Peyer's patch (tissue), 4 donors: ENCODE measurements around the gene GASK1A. TPM values are rescaled to one million over a fixed set of nuclear protein-coding genes. Genes with fewer than 3 reads are reported as not detected.
"Not testable (repeated sequence)": the region's sequence is repeated elsewhere in the genome, so short reads cannot be mapped to it uniquely, and the experiment has no call there.

Experiments used
- DNase-seq, 3 donors: peaks; one replicate each; pipeline ENCODE4 v3.0.0-alpha.2; 2017 to 2019
- H3K27ac ChIP-seq, 4 donors: fragments of 200-600 bp; sonication (generic); one replicate each; pipeline ENCODE4 v1.5.1; 2016 to 2019
- H3K27me3 ChIP-seq, 2 donors: fragments of 200-600 bp; sonication (generic); one replicate each; pipeline ENCODE4 v1.5.1; 2019
- H3K36me3 ChIP-seq, 3 donors: fragments of 200-600 bp; sonication (generic); one replicate each; pipeline ENCODE4 v1.5.1; 2016 to 2019
- H3K4me1 ChIP-seq, 4 donors: fragments of 200-600 bp; sonication (generic); one replicate each; pipeline ENCODE4 v1.5.1; 2016 to 2019
- H3K4me3 ChIP-seq, 4 donors: fragments of 200-600 bp; sonication (generic); 1 replicate in 3 of 4; 2 replicates in 1 of 4; pipeline ENCODE4 v1.5.1; 2016 to 2019; ENCODE audit warnings: mild to moderate bottlenecking in 1 of 4
- H3K9me3 ChIP-seq, 4 donors: fragments of 200-600 bp; sonication (generic); one replicate each; pipeline ENCODE4 v1.5.1; 2016 to 2019; ENCODE audit warnings: mild to moderate bottlenecking in 1 of 4
- POLR2A ChIP-seq, 2 donors: fragments of 450-650 bp; IDR thresholded peaks; one replicate each; pipeline ENCODE4 v1.5.1; 2017; ENCODE audit warnings: antibody characterized with exemption in 2 of 2, mild to moderate bottlenecking in 2 of 2, moderate library complexity in 2 of 2
- total RNA-seq, 4 donors: library from RNA; depleted of rRNA; stranded (reverse); fragments of >200 nt; gene quantifications; one replicate each; pipeline ENCODE4 v1.1.0, GENCODE V29; 2016
- TF ChIP-seq, protein P1 (sequence below), 6 experiments: fragments of 450-650 bp in 4 of 6; fragments of 200-600 bp in 2 of 6; sonication (generic) in 1 of 6; IDR thresholded peaks; one replicate each; pipeline ENCODE4 v1.5.1; 2017 to 2019; ENCODE audit warnings: antibody characterized with exemption in 6 of 6, mild to moderate bottlenecking in 3 of 6, moderate library complexity in 1 of 6

The GASK1A gene
- total RNA-seq, 4 donors from 2014 or later: 1.8 to 9.1 (median 6.3) TPM

- Histone ChIP-seq H3K36me3 (no peaks in the 10 kb centered on the region), H3K27ac (no peak overlapping the region), H3K9me3 (no peaks in the 10 kb centered on the region), H3K4me3 (no peak overlapping the region), H3K27me3 (no peaks in the 10 kb centered on the region), H3K4me1 (no peaks in the 10 kb centered on the region)
- TF ChIP-seq, protein P1, sequence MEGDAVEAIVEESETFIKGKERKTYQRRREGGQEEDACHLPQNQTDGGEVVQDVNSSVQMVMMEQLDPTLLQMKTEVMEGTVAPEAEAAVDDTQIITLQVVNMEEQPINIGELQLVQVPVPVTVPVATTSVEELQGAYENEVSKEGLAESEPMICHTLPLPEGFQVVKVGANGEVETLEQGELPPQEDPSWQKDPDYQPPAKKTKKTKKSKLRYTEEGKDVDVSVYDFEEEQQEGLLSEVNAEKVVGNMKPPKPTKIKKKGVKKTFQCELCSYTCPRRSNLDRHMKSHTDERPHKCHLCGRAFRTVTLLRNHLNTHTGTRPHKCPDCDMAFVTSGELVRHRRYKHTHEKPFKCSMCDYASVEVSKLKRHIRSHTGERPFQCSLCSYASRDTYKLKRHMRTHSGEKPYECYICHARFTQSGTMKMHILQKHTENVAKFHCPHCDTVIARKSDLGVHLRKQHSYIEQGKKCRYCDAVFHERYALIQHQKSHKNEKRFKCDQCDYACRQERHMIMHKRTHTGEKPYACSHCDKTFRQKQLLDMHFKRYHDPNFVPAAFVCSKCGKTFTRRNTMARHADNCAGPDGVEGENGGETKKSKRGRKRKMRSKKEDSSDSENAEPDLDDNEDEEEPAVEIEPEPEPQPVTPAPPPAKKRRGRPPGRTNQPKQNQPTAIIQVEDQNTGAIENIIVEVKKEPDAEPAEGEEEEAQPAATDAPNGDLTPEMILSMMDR (IDR thresholded peaks at IDR 0.05): no peak
- no peak for TF ChIP-seq POLR2A (IDR thresholded peaks at IDR 0.05)
- no peak for DNase-seq
Observed at GRCh38 chr3:43063114-43063513, 84.0 kb downstream of the GASK1A start.

DNA sequence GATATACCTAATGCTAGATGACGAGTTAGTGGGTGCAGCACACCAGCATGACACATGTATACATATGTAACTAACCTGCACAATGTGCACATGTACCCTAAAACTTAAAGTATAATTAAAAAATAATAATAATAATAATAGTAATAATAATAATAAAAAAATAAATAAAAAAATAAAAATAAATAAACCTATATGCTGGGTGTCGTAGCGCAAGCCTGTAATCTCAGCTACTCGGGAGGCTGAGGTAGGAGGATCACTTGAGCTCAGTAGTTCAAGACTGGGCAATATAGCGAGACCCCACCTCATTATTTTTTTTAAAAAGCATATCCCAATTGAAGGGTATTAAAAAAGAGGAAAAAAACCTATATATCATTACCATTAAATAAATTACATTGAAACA lies 91.6 kb downstream of the GASK1A start:
- not testable (repeated sequence) for DNase-seq, H3K9me3 ChIP-seq

GRCh38 chr3:43071313-43071893 lies 92.3 kb downstream of the GASK1A start:
- Histone ChIP-seq H3K4me1 (no peaks in the 10 kb centered on the region), H3K27me3 (no peaks in the 10 kb centered on the region), H3K36me3 (no peaks in the 10 kb centered on the region), H3K9me3 (no peaks in the 10 kb centered on the region), H3K27ac (no peak overlapping the region), H3K4me3 (no peak overlapping the region)
- TF ChIP-seq POLR2A (IDR thresholded peaks at IDR 0.05): no peak
- TF ChIP-seq, protein P1 (IDR thresholded peaks at IDR 0.05): peak in 3 of 6 experiments; percentile 9 to 22 (median 20)
- DNase-seq: no peak

More for the DNA sequence above, 91.6 kb downstream of the GASK1A start:
- not testable (repeated sequence) for H3K36me3 ChIP-seq, H3K27me3 ChIP-seq, H3K27ac ChIP-seq, H3K4me1 ChIP-seq, H3K4me3 ChIP-seq

- Histone ChIP-seq H3K4me1 (no peaks in the 10 kb centered on the region), H3K27me3 (no peaks in the 10 kb centered on the region), H3K4me3 (no peak overlapping the region), H3K36me3 (no peaks in the 10 kb centered on the region), H3K27ac (no peak overlapping the region), H3K9me3 (no peaks in the 10 kb centered on the region)
- TF ChIP-seq POLR2A (IDR thresholded peaks at IDR 0.05): no peak
- TF ChIP-seq, protein P1 (IDR thresholded peaks at IDR 0.05): no peak
- no peak for DNase-seq
Observed at GRCh38 chr3:43072361-43072760, 93.2 kb downstream of the GASK1A start.

DNA sequence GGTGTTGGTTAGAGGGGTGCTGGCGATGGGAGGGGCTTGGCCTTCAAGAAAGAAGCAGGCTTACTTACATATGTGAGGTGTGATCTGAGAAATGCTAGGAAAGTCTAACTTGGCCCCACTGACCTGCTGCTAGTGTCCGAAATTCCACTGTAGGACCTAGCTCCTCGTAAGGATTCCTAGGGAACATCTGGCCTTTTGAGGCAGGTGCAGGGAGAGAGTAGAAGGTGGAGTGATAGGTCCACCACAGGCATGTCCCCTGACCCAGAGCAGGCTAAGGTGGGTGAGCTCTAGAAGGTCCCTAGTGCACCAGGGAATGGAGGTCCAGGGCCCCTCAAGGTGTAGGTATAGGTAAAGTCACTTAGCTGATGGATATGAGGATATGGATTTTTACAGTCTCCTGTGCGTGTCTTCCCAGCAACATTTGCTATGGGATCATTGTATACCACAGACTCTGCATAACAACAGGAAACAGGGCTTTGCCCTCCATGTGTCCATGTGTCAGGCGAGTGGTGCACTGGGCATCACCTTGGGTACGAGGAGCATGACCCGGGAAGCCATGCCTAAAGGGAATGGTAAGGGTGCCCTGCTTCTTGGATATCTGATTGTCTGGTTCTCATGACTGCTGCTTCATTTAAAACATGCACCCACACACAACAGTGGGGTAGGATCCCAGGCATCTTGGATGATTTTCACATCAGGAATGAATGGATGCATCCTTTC lies 94.2 kb downstream of the GASK1A start:
- Histone ChIP-seq H3K4me3 (no peak overlapping the region), H3K36me3 (no peaks in the 10 kb centered on the region), H3K27me3 (no peaks in the 10 kb centered on the region), H3K27ac (no peak overlapping the region), H3K9me3 (no peaks in the 10 kb centered on the region), H3K4me1 (no peaks in the 10 kb centered on the region)
- DNase-seq: no peak
- TF ChIP-seq, protein P1 (IDR thresholded peaks at IDR 0.05): no peak
- TF ChIP-seq POLR2A (IDR thresholded peaks at IDR 0.05): no peak

GRCh38 chr3:43073836-43074220 lies 94.7 kb downstream of the GASK1A start:
- H3K4me3 ChIP-seq: no peak overlapping the region
- no peaks in the 10 kb centered on the region for H3K4me1 ChIP-seq
- H3K9me3 ChIP-seq: no peaks in the 10 kb centered on the region
- no peaks in the 10 kb centered on the region for H3K27me3 ChIP-seq
- H3K36me3 ChIP-seq: no peaks in the 10 kb centered on the region
- H3K27ac ChIP-seq: no peak overlapping the region
- TF ChIP-seq, protein P1 (IDR thresholded peaks at IDR 0.05): no peak
- no peak for TF ChIP-seq POLR2A (IDR thresholded peaks at IDR 0.05)
- no peak for DNase-seq
